Fibroblast of skin of right quadriceps (primary cell): ENCODE measurements around the gene BMPR1B.
"Not testable (repeated sequence)": the region's sequence is repeated elsewhere in the genome, so short reads cannot be mapped to it uniquely, and the experiment has no call there.

Experiments
- DNase-seq: peaks from one replicate; pipeline ENCODE4 v3.0.0-alpha.2; 2013

Gene BMPR1B

DNA sequence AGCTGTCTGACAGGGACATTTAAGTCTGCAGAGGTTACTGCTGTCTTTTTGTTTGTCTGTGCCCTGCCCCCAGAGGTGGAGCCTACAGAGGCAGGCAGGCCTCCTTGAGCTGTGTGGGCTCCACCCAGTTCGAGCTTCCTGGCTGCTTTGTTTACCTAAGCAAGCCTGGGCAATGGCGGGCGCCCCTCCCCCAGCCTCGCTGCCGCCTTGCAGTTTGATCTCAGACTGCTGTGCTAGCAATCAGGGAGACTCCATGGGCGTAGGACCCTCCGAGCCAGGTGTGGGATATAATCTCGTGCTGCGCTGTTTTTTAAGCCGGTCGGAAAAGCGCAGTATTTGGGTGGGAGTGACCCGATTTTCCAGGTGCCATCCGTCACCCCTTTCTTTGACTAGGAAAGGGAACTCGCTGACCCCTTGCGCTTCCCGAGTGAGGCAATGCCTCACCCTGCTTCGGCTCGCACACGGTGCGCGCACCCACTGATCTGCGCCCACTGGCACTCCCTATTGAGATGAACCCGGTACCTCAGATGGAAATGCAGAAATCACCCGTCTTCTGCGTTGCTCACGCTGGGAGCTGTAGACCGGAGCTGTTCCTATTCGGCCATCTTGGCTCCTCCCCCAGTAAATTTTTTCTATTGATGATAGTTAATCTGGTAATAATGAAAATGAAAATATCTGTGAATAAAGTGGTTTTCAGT lies 83.6 kb downstream of the BMPR1B start:
- DNase-seq = not testable (repeated sequence)

DNA sequence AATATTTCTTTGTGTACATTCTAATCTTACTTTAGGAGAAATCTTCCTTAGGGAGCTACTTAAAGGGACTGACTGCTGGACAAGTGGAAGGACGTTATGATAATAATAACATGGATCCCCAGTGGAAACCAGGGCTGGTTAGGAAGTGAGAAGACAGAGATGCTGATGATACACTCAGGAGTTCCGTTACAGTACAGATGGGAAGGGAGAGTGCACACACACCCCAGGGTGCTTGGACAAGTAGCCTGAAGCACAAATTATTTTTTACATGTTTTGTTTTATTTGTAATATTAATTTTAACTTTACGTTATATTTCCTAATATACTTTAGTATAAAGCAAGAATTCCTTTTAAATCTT lies 84.1 kb downstream of the BMPR1B start:
- no peak for DNase-seq

DNA sequence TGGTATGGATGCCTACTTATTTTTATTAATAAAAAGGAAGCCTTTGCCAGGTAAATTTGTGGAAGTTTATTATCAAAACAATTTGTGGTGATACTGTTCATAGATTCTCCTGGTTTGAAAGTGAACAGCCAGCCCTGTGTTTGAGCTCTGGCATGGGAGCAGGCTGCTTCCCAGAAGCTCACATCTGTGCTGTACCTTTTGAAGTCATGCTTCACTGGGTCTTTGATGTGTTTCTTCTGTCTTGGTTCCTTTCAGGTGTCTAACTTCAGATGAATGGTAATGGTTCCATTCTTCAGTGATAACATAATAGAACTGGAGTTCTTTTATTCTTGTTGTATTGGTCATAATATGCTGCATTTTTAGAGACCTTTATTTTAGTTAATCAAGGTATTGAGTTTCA lies 85.5 kb downstream of the BMPR1B start:
- DNase-seq = no peak

GRCh38 chr4:94848326-94848725 lies 90.6 kb downstream of the BMPR1B start:
- no peak for DNase-seq

- no peak for DNase-seq
These were observed 92.1 kb downstream of the BMPR1B start for GRCh38 chr4:94849901-94850300.

GRCh38 chr4:94852616-94853015 lies 94.9 kb downstream of the BMPR1B start:
- DNase-seq = peak; percentile 51

- no peak for DNase-seq
These were observed 98.3 kb downstream of the BMPR1B start for GRCh38 chr4:94856030-94856429.

DNA sequence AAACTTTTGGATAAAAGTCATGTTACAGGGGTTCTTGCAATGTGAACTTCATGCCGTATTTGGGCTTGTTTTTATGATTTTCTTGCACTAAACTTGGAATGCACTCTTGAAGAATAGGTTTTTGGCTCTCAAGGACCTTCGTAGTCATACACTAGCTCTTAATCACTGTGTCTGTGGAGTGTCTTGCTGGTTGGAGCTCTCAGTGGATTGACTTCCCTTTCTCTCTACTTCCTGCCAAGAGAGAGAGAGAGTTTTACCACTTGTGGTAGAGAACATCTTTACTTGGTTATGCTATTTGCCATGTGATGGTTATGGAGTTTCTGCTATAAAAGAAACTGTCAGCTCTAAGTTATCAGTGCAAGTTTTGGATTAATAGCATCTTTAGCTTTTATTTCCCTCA lies 112.4 kb downstream of the BMPR1B start:
- peak; percentile 38 for DNase-seq

GRCh38 chr4:94871644-94872305 lies 114.0 kb downstream of the BMPR1B start:
- no peak for DNase-seq

DNA sequence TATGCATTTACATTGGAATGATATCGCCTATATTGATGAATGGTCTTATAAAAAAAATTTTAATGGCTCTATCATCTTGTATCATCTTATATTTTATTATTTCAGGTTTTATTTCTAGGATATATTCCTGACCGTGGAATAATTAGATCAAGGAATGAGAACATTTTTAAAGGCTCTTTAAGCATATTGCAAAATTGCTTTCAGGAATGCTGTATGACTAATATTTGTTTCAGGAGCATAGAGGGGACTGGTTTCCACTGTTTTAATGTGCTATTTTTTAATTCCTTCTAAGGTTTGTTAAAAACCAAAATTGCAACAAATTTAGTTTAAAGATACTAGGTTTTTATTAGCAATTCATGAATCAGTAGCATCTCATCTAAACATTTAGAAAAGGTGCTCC lies 120.2 kb downstream of the BMPR1B start:
- peak; percentile 55 for DNase-seq

DNA sequence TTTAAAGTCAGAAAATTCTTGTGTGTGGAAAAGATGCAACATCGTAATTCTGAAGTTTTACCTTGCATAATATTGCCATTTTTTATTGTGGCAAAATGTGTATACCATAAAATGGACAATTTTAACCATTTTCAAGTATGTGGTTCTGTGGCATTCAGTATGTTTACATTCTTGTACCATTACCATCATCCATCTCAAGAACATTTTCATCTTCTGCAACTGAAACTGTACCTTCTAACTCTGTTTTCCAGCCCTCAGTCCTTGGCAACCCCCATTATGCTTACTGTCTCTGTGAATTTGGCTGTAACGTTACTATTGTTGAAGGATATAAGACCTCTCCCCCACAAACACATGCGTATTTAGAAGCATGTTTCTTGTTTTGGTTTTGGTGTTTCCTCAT lies 123.2 kb downstream of the BMPR1B start:
- DNase-seq = peak; percentile 67

DNA sequence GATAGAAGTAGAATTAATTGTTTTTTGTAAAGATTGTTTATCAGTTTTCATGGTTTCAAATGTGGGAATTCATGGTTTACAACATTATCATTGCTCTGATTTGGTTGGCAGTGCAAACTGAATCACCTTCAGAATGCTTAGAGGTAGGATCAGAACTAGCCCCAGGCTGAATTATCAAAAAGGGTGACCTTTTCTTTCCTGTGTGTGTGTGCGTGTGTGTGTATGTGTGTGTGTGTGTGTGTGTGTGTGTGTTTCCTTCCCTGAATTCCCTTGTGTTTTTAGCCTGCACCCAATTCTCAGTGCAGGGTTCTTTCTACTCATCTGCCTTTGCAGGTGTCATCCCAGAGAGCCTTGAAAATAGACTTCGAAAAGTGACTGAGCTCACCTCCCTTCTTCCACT lies 125.0 kb downstream of the BMPR1B start:
- DNase-seq = no peak

DNA sequence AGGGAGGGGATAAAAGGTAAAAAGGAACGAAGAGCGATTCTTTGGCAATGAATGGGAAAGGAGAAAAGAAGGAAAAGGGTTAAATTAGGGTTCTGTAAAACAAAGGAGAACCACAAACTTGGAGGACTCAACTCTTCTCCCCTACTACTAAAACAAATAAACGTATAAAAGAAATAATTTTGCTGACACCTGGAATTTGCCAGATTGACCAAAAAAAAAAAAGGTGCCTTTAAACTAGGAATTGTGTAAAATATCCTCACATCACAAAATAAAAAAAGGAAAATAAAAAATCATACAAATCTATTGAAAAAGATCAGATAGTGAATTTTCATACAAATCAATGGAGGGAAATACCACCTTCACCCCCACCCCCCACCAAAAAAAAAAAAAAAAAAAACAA lies 129.3 kb downstream of the BMPR1B start:
- DNase-seq = no peak

DNA sequence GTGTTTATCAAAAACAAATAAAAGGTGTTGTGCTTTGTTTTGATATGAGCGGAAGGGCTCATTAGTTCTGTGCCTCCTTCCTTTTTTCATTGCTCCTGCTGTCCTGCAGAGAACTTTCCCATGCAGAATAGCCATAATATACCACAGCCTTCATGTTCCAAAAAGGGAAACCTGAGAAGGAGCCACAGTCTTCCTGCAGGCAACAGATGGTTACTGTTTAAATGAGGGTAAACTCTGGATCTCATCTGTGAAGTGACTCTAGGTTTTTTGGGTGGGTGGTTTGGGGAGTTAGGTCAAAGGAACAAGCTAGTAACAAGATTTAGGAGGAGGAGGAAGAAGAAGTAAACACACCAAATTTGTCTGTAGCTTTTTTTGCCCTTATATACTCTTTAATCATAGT lies 131.8 kb downstream of the BMPR1B start:
- DNase-seq = no peak

- peak; percentile 89 for DNase-seq
These were observed 132.2 kb downstream of the BMPR1B start for GRCh38 chr4:94889946-94890345.

GRCh38 chr4:94890579-94890978 lies 132.8 kb downstream of the BMPR1B start:
- DNase-seq = no peak

DNA sequence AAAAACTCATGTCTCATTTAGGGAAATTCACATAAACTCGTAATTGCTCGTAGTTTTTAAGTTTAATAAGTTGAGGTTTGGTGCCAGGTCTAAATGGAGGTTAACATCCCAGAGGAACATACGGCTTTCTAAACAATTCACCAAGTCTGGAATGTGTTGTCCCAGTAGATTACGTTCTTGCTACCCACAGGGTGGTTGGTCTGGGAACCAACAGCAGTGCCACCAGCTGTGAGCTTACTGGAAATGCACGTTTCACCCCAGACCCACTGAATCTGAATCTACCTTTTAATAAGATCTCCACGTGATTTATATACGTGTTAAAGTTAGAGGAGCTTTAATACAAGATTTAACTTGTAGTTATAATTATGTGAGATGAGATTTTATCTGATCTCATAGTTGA lies 134.3 kb downstream of the BMPR1B start:
- DNase-seq = no peak

DNA sequence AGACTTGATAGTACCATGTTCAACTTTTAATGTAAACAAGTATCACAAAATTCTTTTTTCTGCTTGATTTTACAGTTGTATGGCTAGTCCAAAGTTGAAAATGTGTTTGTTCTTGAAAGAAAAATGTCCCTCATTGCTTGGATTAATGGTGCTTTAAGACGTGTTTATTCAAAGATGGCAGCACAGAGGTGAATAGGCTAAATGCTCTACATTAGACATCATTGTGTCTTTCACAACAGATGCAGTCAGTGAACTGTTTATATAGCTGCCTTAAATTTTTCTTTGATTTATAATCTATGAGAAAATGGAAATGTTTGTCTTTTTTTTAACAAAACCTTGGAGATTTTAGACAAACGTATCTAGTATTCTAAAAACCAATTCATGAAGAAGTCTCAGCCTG lies 137.3 kb downstream of the BMPR1B start:
- DNase-seq = no peak

- DNase-seq = no peak
These were observed 139.3 kb downstream of the BMPR1B start for GRCh38 chr4:94897023-94897422.

DNA sequence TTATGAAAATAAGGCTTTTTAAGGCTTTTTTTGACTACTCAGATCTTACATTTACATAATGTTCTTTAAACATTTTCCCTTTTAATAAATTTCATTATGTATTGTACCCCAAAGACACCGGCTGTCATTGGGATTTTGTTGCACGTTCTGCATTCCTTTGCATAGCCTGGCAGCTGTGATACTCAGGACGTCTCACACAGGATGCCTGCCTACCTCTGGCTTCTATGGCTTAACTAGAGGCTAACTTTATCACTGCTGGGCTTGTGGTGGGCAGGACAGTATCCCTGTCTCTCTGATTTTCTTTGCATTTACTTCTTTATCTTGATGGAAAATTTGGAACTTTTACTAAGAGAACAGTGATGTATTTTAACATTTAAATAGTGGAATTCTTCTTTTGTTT lies 147.8 kb downstream of the BMPR1B start:
- no peak for DNase-seq

DNA sequence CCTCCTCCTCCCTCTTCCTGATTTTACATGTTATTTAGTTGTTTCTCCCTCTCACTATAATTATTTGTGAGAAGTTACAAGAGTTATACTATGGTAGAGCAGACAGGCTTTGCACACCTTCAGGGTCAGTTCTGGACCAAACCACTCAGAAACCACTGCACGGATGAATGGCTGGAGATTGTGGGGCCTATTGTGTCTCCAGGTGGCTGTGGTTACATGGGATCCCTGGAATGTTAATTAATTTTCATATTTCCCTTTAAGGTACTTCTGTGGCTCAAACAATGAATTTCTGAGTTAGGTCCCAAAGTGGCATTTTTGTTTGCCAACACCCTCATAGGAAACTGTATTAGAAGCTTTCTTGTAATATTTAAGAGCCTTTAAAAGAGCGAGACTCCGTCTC lies 151.9 kb downstream of the BMPR1B start:
- no peak for DNase-seq

- no peak for DNase-seq
These were observed 153.4 kb downstream of the BMPR1B start for GRCh38 chr4:94911106-94911505.

DNA sequence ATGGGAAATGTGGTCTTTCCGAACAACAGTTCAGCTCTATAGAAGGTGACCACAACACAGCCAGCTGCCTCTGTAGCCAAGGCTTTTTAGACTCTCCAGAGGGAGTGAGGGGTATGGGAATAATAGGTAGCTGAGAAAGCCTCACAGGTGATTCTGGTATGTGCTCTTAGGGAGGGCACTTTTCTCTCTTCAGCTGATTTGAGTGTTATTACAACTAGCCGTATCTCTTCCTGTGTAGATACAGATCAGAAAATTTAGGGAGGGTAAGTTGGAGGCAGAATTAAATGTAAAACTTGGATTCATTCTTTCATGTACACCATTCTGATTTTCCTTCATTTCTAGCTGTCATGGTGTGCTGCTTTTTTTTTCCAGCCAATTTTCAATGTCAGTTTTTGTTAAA lies 154.9 kb downstream of the BMPR1B start:
- DNase-seq = no peak

DNA sequence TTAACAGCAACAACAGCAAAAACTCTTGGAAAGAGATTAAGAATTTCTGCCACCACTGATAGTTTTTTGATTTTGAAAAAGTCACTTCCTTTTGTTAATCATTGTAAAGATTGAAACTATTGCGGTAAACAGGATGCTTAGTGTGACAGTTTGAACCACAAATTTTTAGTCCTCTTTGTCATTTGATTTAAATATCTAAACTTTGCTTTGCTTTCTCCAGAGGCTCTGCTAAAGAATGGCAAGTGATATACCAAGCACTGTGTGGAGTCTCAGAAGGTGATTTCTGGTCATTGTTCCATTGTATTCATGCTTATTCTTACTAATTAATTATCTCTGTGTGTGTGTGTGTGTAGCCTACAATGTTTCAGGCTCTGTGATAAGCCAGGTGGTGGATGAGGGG lies 155.6 kb downstream of the BMPR1B start:
- DNase-seq = no peak

GRCh38 chr4:94917146-94917545 lies 159.4 kb downstream of the BMPR1B start:
- DNase-seq = no peak
